B cell (primary cell): ENCODE data around the gene IL17B.

Experiments
- EZH2 ChIP-seq: IDR thresholded peaks from 2 replicates; pipeline ENCODE4 v1.6.1; 2012; ENCODE audit warnings: borderline replicate concordance, low read depth, mild to moderate bottlenecking, moderate library complexity, low read length; ENCODE audit not compliant: insufficient read depth, poor library complexity, severe bottlenecking
- TF ChIP-seq, protein P1 (sequence below): fragments of 200-600 bp; IDR thresholded peaks from one replicate; pipeline ENCODE4 v1.8.0; 2022; ENCODE audit warnings: antibody characterized with exemption, mild to moderate bottlenecking

DNA sequence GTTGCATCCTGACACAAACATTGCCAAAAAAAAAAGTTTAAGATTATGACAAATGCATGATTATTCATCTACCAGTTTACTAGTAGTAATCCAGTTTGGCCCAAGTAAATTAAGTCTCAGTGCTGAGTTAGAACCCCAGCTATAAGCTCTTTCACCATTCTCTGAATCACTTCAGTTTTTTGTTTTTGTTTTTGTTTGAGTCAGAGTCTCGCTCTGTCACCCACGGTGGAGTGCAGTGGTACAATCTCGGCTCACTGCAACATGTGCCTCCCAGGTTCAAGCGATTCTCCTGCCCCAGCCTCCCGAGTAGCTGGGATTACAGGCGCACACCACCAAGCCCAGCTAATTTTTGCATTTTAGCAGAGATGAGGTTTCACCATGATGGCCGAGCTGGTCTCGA, 22.7 kb downstream of the IL17B start:
- TF ChIP-seq, protein P1, sequence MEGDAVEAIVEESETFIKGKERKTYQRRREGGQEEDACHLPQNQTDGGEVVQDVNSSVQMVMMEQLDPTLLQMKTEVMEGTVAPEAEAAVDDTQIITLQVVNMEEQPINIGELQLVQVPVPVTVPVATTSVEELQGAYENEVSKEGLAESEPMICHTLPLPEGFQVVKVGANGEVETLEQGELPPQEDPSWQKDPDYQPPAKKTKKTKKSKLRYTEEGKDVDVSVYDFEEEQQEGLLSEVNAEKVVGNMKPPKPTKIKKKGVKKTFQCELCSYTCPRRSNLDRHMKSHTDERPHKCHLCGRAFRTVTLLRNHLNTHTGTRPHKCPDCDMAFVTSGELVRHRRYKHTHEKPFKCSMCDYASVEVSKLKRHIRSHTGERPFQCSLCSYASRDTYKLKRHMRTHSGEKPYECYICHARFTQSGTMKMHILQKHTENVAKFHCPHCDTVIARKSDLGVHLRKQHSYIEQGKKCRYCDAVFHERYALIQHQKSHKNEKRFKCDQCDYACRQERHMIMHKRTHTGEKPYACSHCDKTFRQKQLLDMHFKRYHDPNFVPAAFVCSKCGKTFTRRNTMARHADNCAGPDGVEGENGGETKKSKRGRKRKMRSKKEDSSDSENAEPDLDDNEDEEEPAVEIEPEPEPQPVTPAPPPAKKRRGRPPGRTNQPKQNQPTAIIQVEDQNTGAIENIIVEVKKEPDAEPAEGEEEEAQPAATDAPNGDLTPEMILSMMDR: no peak
- TF ChIP-seq EZH2: no peak
